HL-60 (cell line): ENCODE results near the gene SECTM1.

Source experiments
- CTCF ChIP-seq: IDR thresholded peaks from one replicate; pipeline ENCODE4 v1.5.1; 2011; ENCODE audit warnings: low read length, control low read depth, inconsistent platforms; ENCODE audit not compliant: insufficient read depth
- GABPA ChIP-seq: IDR thresholded peaks from 2 replicates; pipeline ENCODE4 v1.6.1; 2012; ENCODE audit warnings: low read depth
- POLR2AphosphoS5 ChIP-seq: IDR thresholded peaks from 2 replicates; pipeline ENCODE4 v1.6.1; 2012; ENCODE audit warnings: low read depth
- TF ChIP-seq, protein P1 (sequence below): IDR thresholded peaks from 2 replicates; pipeline ENCODE4 v1.6.1; 2012; ENCODE audit warnings: low read depth; ENCODE audit not compliant: insufficient replicate concordance

DNA sequence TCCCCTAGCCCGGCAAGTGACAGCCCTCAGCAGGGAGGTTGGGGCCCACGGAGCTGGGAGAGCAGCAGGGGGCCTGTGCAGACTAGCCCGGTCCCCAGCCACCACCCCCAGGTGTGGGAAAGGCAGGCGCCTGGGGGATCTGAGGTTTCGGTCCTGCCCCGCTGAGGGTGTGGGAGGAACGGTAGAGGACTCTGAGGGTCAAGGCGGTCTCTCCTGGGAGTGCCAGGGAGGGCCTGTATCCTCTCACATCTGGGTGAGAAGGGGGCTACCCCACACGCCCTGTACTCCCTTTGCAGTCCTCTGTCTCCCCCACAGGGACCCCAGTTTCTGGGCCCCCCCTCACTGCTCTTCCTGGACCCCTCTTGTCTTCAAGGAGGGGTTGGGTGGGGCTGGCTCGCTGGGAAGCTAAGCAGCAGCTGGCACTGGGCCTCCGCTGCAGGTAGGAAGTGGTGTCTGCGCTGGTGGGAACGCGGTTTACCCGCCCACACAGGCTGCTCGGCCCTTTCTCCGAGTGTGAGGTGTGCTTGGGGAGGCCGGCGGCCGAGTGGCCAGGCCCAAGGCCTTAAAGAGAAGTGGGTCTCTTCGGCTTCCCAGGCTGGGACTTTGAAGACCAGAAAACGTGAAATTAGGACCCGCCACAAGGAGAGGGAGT is 31.5 kb downstream of the SECTM1 start:
- TF ChIP-seq, protein P1, sequence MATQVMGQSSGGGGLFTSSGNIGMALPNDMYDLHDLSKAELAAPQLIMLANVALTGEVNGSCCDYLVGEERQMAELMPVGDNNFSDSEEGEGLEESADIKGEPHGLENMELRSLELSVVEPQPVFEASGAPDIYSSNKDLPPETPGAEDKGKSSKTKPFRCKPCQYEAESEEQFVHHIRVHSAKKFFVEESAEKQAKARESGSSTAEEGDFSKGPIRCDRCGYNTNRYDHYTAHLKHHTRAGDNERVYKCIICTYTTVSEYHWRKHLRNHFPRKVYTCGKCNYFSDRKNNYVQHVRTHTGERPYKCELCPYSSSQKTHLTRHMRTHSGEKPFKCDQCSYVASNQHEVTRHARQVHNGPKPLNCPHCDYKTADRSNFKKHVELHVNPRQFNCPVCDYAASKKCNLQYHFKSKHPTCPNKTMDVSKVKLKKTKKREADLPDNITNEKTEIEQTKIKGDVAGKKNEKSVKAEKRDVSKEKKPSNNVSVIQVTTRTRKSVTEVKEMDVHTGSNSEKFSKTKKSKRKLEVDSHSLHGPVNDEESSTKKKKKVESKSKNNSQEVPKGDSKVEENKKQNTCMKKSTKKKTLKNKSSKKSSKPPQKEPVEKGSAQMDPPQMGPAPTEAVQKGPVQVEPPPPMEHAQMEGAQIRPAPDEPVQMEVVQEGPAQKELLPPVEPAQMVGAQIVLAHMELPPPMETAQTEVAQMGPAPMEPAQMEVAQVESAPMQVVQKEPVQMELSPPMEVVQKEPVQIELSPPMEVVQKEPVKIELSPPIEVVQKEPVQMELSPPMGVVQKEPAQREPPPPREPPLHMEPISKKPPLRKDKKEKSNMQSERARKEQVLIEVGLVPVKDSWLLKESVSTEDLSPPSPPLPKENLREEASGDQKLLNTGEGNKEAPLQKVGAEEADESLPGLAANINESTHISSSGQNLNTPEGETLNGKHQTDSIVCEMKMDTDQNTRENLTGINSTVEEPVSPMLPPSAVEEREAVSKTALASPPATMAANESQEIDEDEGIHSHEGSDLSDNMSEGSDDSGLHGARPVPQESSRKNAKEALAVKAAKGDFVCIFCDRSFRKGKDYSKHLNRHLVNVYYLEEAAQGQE, result no peak
- TF ChIP-seq CTCF (no peak), POLR2AphosphoS5 (no peak), GABPA (no peak)
